Esophagus squamous epithelium (tissue), 5 donors: ENCODE results near the gene COL16A1. TPM values are rescaled to one million over a fixed set of nuclear protein-coding genes. Genes with fewer than 3 reads are reported as not detected.

Source experiments
- DNase-seq: peaks from one replicate; lab custom pipeline; 2025; lab: John Stamatoyannopoulos, UW
- H3K27ac ChIP-seq, 4 donors: fragments of 200-600 bp; sonication (generic); one replicate each; pipeline ENCODE4 v1.5.1; 2016 to 2019; ENCODE audit warnings: mild to moderate bottlenecking in 1 of 4
- H3K27me3 ChIP-seq, 4 donors: fragments of 200-600 bp; sonication (generic); 1 replicate in 3 of 4; 2 replicates in 1 of 4; pipeline versions ENCODE4 v1.5.1 to v1.6.0; 2017 to 2021; ENCODE audit warnings: antibody characterized with exemption in 1 of 4
- H3K36me3 ChIP-seq, 3 donors: fragments of 200-600 bp; sonication (generic); one replicate each; pipeline ENCODE4 v1.5.1; 2016 to 2019
- H3K4me1 ChIP-seq, 3 donors: fragments of 200-600 bp; sonication (generic); one replicate each; pipeline ENCODE4 v1.5.1; 2017 to 2019
- H3K4me3 ChIP-seq, 4 donors: fragments of 200-600 bp; sonication (generic); 1 replicate in 3 of 4; 2 replicates in 1 of 4; pipeline ENCODE4 v1.5.1; 2016 to 2019; ENCODE audit warnings: mild to moderate bottlenecking in 2 of 4, moderate library complexity in 1 of 4
- H3K9me3 ChIP-seq, 3 donors: fragments of 200-600 bp; sonication (generic); one replicate each; pipeline ENCODE4 v1.5.1; 2016 to 2019
- CTCF ChIP-seq, 6 experiments: fragments of 450-650 bp in 4 of 6; fragments of 200-600 bp in 2 of 6; sonication (generic) in 2 of 6; IDR thresholded peaks; one replicate each; pipeline ENCODE4 v1.5.1; 2016 to 2019; ENCODE audit warnings: antibody characterized with exemption in 6 of 6, mild to moderate bottlenecking in 4 of 6, moderate library complexity in 4 of 6
- POLR2A ChIP-seq, 4 donors: fragments of 450-650 bp; IDR thresholded peaks; one replicate each; pipeline ENCODE4 v1.6.1; 2017; ENCODE audit warnings: antibody characterized with exemption in 4 of 4, mild to moderate bottlenecking in 4 of 4, moderate library complexity in 3 of 4
- WGBS, 2 donors: methylation state at CpG; one replicate each; pipeline ENCODE4 v1.1.5; 2018; 5-methylcytosine and 5-hydroxymethylcytosine counted together
- intact Hi-C: fragments of 100-400 bp; cut with DNase I; formaldehyde crosslinking; loops from one replicate; pipeline ENCODE4 v1.15.0; 2022
- total RNA-seq, 4 donors: library from RNA; depleted of rRNA; stranded (reverse); fragments of >200 nt; gene quantifications; one replicate each; pipeline ENCODE4 v1.1.0, GENCODE V29; 2016
- donor health status: DM: yes; HTN: yes; CAD: no.

Gene COL16A1
- total RNA-seq, 4 donors from 2014 or later, result 8.8 to 35.5 (median 16.4) TPM

- H3K27me3 ChIP-seq, result peaks cover 0 to 35% (median 3%) of the 10 kb centered on the region in 4 donors
- H3K9me3 ChIP-seq, result no peaks in the 10 kb centered on the region
- DNase-seq, result no peak
- intact Hi-C loops, result no loop called here
- H3K4me1 ChIP-seq, result peaks cover 8 to 16% (median 11%) of the 10 kb centered on the region in 3 donors
- WGBS, 2 donors, result 77 to 90% methylated on average over 4 to 5 of the region's 20 CpGs
- H3K36me3 ChIP-seq, result no peaks in the 10 kb centered on the region
- H3K4me3 ChIP-seq, result no peak overlapping the region
- H3K27ac ChIP-seq, result no peak overlapping the region
- TF ChIP-seq CTCF (IDR thresholded peaks at IDR 0.05) (no peak), POLR2A (IDR thresholded peaks at IDR 0.05) (no peak)
Observed at GRCh38 chr1:31620631-31621497, 83.0 kb downstream of the COL16A1 start.

- Histone ChIP-seq H3K4me1 (peaks cover 8 to 16% (median 11%) of the 10 kb centered on the region in 3 donors), H3K36me3 (no peaks in the 10 kb centered on the region), H3K9me3 (no peaks in the 10 kb centered on the region), H3K27me3 (peaks cover 0 to 35% (median 3%) of the 10 kb centered on the region in 4 donors), H3K4me3 (no peak overlapping the region), H3K27ac (no peak overlapping the region)
- intact Hi-C loops, result no loop called here
- TF ChIP-seq CTCF (IDR thresholded peaks at IDR 0.05), result no peak
- DNase-seq, result no peak
- 71 to 82% methylated on average over 8 to 21 of the region's 23 CpGs for WGBS, 2 donors
Observed at GRCh38 chr1:31618916-31619846, 84.6 kb downstream of the COL16A1 start.

- DNase-seq, result no peak
- WGBS, 2 donors, result 30 to 96% methylated on average over 4 to 9 of the region's 56 CpGs
- no peaks in the 10 kb centered on the region for H3K9me3 ChIP-seq
- peaks cover 0 to 35% (median 3%) of the 10 kb centered on the region in 4 donors for H3K27me3 ChIP-seq
- intact Hi-C loops, result no loop called here
- H3K36me3 ChIP-seq, result no peaks in the 10 kb centered on the region
- TF ChIP-seq POLR2A (IDR thresholded peaks at IDR 0.05) (no peak), CTCF (IDR thresholded peaks at IDR 0.05) (peak; percentile 48 to 85 (median 60))
- H3K4me3 ChIP-seq, result peak overlapping the region; percentile 31 to 69 (median 46)
- H3K4me1 ChIP-seq, result peaks cover 8 to 16% (median 11%) of the 10 kb centered on the region in 3 donors
- no peak overlapping the region for H3K27ac ChIP-seq
Observed at GRCh38 chr1:31617916-31618746, 85.7 kb downstream of the COL16A1 start.

- TF ChIP-seq CTCF (IDR thresholded peaks at IDR 0.05) (no peak), POLR2A (IDR thresholded peaks at IDR 0.05) (no peak)
- H3K9me3 ChIP-seq, result no peaks in the 10 kb centered on the region
- WGBS, 2 donors, result 20 to 27% methylated on average over 9 to 12 of the region's 48 CpGs
- peak within 1 kb of the TSS; percentile 31 to 69 (median 46) for H3K4me3 ChIP-seq
- no peaks in the 10 kb centered on the region for H3K36me3 ChIP-seq
- intact Hi-C loops, result no loop called here
- H3K27ac ChIP-seq, result no peak within 1 kb of the TSS
- peaks cover 8 to 16% (median 11%) of the 10 kb centered on the region in 3 donors for H3K4me1 ChIP-seq
- peaks cover 0 to 35% (median 3%) of the 10 kb centered on the region in 4 donors for H3K27me3 ChIP-seq
- DNase-seq, result no peak
Observed at GRCh38 chr1:31617218-31617915, 86.5 kb downstream of the COL16A1 start, which contains the start of gene HCRTR1. Gene HCRTR1 (plus strand): TSS chr1:31617689. CDS start chr1:31619193, 1,504 bp downstream.
